ENCODE results near the gene COL27A1. TPM values are rescaled to one million over a fixed set of nuclear protein-coding genes. Genes with fewer than 3 reads are reported as not detected.
A peak's percentile ranks its signal among the peaks of the same experiment; 100 is the strongest.

The COL27A1 gene
- total RNA-seq, 1 donor from 2014 or later, result 1.0 TPM

DNA sequence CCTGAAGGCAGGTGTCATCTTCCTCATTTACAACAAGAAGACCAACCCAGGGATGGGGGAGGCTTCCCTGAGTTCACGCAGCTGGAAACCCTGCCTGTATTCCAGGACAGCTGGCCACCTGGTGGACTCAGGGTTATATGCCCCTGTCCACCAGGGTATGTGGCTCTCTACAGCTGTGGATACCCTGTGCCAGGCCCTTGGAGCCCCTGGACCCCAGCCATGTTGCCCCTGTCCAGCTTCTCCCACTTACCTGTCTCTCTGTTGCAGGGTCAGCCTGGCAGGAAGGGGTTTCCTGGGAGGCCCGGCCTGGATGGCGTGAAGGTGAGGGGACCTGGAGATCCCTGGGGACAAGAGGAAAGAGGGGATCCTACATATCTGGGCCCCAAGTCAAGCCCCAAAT lies 87.9 kb downstream of the COL27A1 start:
- no peak for DNase-seq (ENCODE audit: low read depth in 2 of 2)

DNA sequence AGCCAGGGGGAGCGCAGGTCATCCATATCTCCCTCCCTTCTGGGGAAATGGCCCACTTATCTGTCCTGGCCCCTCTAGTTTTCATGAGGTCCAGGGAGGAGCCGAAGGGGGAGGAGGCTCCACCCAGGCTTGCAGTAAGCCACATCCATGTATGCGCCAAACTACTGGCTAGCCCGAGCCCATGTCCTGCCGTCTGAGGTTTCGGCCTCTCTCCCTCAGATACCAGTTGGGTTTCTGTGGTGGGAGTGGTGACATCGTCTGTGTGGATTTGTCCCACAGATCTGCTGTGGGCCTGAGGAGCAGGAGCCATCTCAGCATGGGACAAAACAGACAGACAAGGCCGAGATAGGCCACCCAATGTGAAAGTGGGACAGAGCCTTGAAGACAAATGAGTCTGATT lies 89.2 kb downstream of the COL27A1 start:
- no peak for DNase-seq (ENCODE audit: low read depth in 2 of 2)

DNA sequence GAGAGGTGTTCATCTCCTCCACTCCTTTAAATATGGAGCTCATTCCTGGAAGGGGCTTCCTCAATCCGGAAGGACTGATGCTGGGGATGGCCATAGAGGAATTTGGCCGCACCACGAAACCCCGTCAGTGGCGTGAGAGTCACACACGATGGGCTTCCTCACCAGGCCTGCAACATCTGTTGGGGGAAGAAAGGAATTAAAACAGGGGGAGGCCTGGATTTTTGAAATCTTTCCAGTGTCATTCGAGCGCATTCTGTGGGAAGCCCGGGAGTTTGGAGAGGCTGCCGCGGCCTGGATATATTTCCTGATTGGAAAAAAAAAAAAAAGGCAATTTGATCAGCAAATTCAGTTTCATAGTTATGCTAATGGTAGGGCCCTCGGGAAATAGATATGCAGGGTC lies 91.2 kb downstream of the COL27A1 start:
- DNase-seq (ENCODE audit: low read depth in 2 of 2), result no peak

DNA sequence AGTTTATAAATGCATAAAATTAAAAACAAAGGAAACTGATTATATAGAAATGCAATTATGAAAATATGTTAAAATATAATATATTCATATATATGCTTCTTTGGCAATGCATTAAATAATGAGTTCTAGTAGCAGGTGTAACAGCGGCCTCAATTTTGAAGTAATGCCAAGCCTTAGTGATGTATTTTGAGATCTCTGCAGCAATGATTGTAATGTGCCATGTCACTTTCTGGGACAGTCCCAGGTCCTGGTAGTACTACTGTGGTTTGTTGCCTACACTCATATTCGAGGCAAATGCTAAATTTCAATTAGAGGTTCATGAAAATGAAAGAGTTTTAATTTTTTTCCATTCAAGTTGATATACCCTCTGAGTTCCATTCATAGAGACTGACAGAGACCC lies 91.7 kb downstream of the COL27A1 start:
- DNase-seq (ENCODE audit: low read depth in 2 of 2), result no peak

DNA sequence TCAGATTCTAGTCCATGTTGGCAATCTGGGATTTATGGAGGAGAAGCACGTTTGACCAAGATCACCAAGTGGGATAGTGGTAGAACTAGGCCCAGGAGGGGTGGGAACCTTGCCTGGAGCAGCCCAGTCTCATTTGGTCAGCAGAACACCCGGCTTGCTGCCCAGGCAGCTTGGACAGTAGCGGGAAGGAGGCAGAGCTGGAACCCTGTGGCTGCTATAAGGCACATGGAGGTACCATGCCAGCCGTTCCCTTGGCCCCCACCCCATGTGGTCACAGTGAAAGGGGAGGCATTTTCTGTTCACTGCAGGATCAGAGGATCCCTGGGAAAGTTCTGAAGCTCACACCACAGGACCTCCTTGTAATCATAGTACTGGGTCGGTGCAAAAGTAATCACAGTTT lies 92.2 kb downstream of the COL27A1 start:
- no peak for DNase-seq (ENCODE audit: low read depth in 2 of 2)

DNA sequence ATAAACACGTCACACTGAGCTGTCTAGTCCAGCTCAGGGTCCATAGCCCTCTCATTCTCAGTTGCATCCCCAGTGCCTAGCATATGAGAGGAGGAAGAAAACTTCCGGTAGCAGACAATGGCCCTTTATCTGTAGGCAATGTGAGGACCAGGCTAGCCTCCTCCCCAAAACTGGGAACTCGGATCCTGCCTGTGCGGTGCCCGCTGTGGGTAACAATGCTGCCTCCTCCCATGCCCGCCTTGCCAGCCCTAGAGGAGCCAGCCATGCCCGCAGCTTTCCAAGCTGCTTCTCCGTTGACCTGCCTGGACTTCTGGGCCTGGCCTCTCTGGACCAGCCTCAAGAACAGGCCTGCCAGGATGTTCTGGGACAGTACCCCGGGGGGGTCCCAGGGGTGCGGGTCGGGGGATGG lies 93.0 kb downstream of the COL27A1 start:
- no peak for DNase-seq (ENCODE audit: low read depth in 2 of 2)

DNA sequence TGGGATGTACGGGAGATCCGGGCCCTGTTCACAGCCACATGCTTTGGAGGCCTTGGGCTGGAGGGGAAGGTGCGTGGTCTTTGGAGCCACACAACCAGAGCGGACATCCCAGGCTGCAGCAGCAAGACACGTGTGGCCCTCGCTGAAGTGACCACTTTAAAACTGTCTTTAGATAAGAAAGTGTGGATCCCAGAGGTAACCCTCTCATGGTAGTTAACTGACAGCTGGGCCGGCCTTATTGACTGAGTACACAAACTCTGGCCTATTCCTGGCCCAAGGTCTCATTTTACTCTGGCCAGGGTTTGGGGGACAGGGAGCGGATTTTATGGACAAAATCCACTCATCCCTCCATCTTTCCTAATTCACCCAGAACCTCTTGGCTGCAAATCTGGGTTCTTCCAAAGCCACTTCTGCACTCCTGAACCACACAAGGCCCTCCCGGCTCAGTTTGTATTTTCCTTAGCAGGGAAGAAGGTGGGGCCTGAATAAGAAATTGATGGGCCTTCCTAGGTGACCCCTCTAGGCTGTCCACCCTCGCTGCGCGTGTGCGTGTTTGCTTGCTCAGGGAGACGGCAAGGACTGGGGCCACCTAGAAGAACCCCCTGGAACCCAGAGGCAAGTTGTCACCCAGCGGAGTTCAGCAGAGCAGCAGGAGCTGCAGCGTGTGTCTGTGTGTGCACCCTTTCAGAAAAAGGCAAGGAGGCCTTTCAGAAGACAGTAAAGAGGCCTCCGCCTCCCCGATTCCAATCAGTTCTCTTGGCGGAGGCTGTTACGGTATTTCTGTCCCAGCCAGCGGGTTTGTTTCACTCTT lies 94.3 kb downstream of the COL27A1 start:
- no peak for DNase-seq (ENCODE audit: low read depth in 2 of 2)

DNA sequence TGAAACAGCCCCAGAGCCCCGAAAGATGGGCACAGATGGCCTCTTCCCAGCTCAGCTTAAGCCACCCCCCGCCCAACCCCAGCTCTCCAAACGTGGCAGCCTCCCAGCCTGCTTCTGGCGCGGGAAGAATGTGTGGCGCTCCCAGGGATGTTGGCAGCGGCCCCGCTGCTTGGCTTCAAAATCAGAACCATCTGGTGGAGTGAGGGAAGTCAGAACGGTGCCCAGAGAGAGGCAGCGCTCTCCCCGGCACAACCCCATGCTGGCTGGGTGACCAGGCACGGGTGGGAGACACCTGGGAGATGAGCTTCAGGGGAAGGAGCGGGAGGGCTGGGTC lies 94.9 kb downstream of the COL27A1 start:
- DNase-seq (ENCODE audit: low read depth in 2 of 2), result no peak

DNA sequence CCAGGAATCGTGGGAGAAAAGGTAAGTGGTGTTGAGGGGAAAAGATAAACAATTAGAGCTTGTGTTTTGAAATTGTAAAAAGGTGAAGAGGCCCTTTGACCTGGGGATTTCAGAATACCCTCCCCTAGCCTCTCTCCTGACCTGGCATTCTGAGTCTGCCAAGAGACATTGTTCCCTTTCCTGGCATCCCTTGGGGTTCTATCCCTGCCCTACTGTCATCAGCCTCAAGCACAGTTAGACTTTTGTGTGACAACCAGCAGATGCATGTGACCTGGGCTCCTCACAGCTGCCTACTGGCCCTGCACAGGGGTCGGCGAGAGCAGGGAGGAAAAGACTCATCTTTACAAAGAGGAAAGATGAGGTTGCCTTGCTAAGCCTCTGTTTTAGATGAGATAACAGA lies 95.3 kb downstream of the COL27A1 start:
- no peak for DNase-seq (ENCODE audit: low read depth in 2 of 2)

DNA sequence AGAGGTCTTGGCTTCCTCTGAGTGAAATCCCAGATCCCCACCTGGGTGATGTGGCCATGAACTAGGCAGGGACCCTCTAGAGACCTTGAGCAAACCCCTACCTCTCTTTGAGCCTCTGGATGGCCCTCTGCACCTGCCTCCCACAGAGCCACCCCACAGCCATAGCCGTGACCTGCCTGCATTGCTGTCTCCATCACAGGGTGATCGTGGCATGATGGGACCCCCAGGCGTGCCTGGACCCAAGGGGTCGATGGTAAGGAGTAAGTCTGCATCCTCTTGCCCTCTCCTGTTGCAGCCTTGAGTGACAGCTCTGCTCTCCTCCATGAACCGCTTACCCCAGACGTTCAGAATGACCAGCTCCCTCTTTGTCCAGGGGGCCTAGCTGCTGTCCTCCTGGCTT lies 97.1 kb downstream of the COL27A1 start:
- DNase-seq (ENCODE audit: low read depth in 2 of 2), result no peak

DNA sequence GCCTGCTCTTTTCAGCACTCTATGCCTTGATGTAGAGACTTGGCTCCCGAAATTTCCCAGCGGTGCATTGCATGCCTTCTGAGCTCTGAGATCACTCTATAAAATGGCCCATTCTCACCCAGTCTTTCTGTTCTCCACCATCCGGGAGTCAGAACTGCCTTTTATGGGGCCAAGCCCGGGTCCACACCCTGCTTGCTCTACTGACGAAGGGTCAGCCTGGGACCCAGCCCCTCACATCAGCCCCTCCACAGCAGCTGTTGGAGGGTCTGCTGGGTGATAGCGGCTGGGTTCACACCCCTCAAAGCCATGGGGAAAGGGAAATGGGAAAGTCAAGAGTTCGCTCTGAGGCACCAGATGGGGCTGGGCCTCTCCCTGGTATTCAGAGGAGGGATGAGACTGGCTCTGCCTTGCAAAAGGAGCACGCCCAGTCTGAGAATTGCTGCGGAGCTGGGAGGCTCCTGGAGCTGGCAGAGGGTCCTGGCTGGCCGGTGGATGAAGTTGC lies 101.5 kb downstream of the COL27A1 start:
- no peak for DNase-seq (ENCODE audit: low read depth in 2 of 2)

DNA sequence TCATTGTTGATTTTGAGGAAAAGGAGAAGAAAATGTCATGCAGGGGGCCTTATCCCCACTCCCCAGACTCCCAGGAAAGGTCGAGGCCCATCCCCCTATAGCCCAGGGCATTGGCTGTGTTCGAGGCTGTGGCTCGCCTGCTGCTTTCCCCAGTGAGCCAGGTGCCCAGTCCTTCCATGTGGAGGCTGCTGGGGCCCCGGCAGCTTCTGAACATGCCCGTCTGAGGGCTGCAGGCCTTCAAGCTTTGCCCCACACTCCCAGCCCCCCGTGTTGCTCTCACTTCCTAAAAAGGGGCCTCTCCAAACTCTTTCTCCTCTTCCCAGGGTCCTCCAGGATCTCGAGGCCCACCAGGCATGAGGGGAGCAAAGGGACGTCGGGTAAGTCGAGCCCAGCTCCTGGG lies 102.9 kb downstream of the COL27A1 start:
- no peak for DNase-seq (ENCODE audit: low read depth in 2 of 2)

DNA sequence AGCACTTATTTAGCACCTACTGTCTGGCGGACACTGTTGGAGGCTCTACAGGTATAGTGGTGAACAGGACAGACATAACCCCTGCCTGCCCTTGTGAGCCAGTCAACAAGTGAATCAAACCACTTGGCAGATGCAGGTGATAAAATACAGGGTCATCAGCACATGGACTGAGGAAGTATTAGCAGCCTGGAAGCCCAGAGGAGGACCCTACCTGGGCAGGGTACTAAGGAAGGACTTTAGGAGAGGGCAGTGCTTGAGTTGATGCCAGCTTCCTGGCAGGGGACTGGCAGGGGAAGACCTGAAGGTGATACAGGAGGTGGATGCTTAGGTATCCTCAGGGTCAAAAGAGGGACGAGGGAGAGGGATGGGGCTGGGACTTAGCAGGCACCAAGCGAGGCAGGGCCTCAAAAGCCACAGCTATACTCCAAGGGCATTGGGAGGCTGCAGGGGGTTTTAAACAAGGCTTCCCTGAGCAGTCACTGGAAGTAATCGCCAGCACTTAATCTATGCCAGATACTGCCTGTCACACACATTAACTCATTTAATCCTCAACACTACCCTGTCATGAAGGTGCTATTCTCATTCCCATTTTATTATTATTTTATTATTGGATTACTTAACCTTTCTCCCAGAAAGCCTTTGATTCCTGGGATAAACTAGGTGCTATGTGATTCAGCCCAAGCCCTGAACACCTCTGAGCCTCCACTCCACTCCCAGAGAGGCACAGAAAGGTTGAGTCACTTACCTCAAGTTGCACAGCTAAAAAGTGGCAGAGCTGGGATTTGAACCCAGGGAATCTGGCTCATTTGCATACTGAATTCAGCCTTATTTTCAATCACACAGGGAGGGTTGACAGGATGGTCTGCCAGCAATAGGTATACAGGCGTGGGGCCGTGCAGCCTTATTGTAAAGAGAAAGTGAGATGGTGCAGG lies 103.8 kb downstream of the COL27A1 start:
- DNase-seq (ENCODE audit: low read depth in 2 of 2), result no peak

DNA sequence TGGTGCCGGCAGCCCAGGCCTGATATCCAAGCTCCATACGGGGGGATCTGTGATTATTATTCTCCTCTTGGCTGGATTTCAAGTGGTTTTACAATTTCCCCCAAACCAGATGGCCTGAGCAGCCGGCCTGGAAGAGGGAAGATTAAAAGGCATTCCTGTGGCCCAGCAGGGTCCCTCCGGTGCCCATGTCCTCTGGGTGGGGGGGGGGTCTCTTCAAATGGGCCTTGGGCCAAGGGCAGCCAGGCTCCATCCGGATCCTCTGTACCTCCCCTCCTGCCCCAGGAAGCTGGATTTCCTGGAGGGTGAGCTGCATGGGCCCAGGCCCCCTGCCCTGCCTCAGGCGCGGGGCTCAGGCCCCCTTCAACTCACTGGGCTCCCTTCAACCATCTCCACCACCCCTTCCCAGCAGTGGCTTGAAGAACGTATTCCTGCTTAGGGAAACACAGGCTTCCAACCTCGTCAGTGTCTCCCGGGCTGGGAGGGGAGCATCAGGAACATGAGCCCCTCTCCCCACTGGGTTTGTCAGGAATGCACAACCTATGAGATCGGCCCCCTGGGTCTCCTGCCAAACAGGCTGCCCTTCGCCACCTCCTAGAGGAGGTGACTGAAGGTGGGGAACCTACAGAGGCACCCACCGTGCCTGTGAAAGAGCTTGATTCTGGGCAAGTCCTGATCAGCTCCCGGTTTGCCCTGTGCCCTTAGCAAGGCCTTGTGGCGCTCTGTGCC lies 104.6 kb downstream of the COL27A1 start:
- no peak for DNase-seq (ENCODE audit: low read depth in 2 of 2)

DNA sequence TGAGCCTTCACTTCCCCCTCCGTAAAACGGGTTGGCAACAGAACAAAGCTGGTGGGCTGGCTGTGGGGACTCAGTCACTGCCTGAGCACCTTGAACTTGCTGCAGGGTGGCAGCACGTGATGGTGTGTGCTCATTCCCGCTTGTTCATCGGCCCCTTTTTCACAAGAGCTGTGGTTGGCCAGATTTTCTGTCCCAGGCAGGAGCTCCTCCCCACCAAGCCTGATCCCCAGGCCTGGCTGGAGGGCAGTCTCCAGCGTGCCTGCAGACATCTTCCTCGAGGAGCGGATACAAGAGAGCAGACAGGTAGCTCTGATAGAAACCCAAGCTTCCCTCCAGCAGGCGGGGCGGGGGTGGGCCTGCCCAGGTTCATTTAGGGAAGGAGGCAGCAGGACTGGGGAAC lies 105.7 kb downstream of the COL27A1 start:
- DNase-seq (ENCODE audit: low read depth in 2 of 2), result no peak

DNA sequence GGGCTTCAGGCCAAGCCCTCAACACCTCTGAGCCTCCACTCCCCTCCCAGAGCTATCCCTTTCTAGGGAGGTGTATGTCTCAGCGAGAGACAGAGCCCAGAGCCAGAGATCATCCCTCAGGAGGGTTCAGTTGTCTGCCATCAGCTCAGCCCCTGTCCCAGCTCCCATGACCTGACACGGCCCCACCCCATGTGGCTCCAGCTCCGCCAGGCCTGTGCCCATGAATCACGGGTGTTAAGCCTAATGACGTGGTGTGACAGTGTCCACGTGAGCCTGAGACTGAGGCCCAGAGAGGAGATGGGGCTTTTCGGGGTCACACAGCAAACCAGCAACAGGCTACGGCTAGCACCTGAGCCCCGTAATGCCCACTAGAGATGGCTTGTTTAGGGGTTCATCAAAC lies 106.7 kb downstream of the COL27A1 start:
- DNase-seq (ENCODE audit: low read depth in 2 of 2), result no peak

DNA sequence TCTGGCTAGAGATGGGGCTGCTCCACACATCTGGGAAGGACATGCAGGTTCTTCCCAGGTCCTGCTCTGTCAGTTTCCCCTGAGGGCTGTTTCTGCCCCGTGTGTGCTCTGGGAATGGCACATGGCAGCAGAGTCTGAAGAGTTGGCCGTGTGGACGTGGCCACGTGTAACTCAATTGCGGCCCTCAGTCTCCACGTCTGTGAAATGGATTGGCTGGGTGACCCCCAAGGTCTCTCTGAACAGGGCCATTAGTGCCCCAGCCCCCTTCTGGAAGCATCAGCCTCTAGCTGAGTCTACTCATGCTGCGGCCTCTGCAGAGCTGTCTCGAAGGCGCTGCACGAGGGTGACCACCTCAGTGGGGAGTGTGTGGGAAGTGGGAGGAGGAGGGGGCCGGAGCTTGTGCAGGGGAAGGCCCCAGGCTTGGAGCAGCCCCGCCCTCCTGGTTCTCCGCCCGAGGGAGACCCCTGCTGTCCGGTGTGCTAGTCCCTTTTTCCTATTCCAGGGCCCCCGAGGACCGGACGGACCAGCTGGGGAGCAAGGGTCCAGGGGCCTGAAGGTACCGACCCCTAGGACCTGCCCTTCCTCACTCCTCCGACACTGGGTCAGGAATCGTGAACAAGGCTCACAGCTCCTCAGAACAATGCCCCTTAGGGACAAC lies 108.6 kb downstream of the COL27A1 start:
- peak; percentile 10 to 44 for DNase-seq (ENCODE audit: low read depth in 2 of 2)

DNA sequence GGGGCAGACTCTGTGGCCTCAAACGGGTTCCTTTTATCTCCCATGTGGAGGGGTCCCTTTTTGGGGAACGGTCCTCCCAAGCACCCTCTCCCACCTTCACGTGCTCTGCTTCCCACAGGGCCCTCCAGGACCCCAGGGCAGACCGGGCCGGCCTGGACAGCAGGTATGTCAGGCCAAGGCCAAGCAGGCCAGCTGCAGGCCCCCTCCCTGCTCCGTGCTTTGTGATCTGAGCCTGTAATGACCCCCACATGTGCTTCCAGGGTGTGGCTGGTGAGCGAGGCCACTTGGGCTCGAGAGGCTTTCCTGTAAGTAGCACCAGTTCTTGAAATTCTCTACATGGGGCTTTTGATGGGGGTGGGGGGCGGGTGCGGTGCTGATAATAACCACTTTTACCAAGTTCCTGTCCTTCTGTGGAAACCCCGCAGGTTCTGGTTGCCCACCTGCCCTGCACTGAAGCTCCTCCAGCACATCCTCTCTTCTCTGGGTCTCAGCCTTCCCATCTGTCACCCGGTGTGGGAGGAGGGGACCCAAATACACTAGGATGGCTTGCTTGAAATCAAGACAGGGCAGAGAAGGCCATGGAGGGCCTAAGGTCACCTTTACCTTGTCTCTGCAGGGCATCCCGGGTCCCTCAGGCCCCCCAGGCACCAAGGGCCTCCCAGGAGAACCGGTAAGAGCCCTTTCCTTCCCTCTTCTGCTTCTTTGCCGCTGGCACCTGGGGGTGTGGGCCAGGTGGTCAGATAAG lies 109.6 kb downstream of the COL27A1 start:
- DNase-seq (ENCODE audit: low read depth in 2 of 2), result no peak

DNA sequence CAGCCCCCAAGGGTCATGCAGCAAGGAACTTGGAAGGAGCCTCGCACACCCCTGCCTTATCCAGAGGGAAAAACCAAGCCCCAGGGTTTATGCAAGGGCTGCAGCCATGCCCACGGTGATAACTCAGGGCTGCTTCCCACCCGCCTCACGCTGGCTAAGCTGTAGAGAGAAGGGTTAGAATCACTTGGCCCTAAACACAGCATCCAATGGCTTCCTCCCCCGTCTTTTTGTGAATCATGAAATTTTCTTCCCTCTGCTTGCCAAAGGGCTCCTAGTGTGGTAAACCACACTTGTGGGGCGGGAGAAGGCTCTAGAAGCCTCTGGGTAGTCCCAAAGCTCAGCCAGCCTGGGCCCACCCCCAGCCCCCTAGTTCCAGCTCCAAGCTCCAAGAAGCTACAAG lies 111.6 kb downstream of the COL27A1 start:
- DNase-seq (ENCODE audit: low read depth in 2 of 2), result no peak

DNA sequence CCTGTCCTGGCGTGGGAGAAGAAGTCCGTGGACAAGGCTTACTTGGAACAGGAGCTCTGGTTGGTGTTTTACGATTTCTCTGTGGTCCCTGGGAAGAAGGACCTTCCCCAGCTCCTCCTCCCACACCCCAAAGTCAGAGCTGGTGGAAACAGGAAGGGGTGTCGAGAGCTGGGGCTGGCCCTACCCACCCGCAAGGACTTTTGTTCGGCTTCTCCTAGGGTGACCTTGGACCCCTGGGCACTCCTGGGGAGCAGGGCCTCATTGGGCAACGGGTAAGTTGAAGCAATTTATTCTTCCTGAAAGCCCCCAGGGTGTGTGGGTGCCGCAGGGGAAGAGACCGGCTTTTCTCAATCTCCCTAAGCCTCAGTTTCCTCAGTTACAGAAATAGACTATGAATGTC lies 113.7 kb downstream of the COL27A1 start:
- no peak for DNase-seq (ENCODE audit: low read depth in 2 of 2)
